ENCODE results near the gene ALPK1.

Gene ALPK1

GRCh38 chr4:112370466-112370865, 73.3 kb downstream of the ALPK1 start:
- TF ChIP-seq TEAD4 (IDR thresholded peaks at IDR 0.05) (no peak), CREB1 (IDR thresholded peaks at IDR 0.05; ENCODE audit: low read depth) (no peak), TAF1 (IDR thresholded peaks at IDR 0.05; ENCODE audit: low read depth) (no peak), RAD21 (IDR thresholded peaks at IDR 0.05; ENCODE audit: low read depth) (no peak), EGR1 (IDR thresholded peaks at IDR 0.05) (no peak), MAX (IDR thresholded peaks at IDR 0.05) (no peak), EP300 (IDR thresholded peaks at IDR 0.05; ENCODE audit: borderline replicate concordance) (no peak), ZBTB7A (IDR thresholded peaks at IDR 0.05; ENCODE audit: low read depth) (no peak), FOXM1 (IDR thresholded peaks at IDR 0.05; ENCODE audit: borderline replicate concordance, low read depth) (no peak), YY1 (IDR thresholded peaks at IDR 0.05; ENCODE audit: low read depth) (no peak), USF1 (IDR thresholded peaks at IDR 0.05) (no peak)

- TF ChIP-seq CEBPB (IDR thresholded peaks at IDR 0.05), result no peak
These were observed 74.2 kb downstream of the ALPK1 start for GRCh38 chr4:112371361-112371760.

- TF ChIP-seq FOXM1 (IDR thresholded peaks at IDR 0.05; ENCODE audit: borderline replicate concordance, low read depth) (no peak), EGR1 (IDR thresholded peaks at IDR 0.05) (no peak), NFIC (IDR thresholded peaks at IDR 0.05) (no peak), CREB1 (IDR thresholded peaks at IDR 0.05; ENCODE audit: low read depth) (no peak), RAD21 (IDR thresholded peaks at IDR 0.05; ENCODE audit: low read depth) (no peak), EP300 (IDR thresholded peaks at IDR 0.05; ENCODE audit: borderline replicate concordance) (no peak), CEBPB (IDR thresholded peaks at IDR 0.05) (no peak), TCF12 (IDR thresholded peaks at IDR 0.05; ENCODE audit: low read depth) (no peak), YY1 (IDR thresholded peaks at IDR 0.05; ENCODE audit: low read depth) (no peak), TEAD4 (IDR thresholded peaks at IDR 0.05) (no peak), TAF1 (IDR thresholded peaks at IDR 0.05; ENCODE audit: low read depth) (no peak), ZBTB7A (IDR thresholded peaks at IDR 0.05; ENCODE audit: low read depth) (no peak), REST (IDR thresholded peaks at IDR 0.05; ENCODE audit: low read depth) (no peak), MAX (IDR thresholded peaks at IDR 0.05) (no peak), USF1 (IDR thresholded peaks at IDR 0.05) (no peak)
These were observed 77.7 kb downstream of the ALPK1 start for GRCh38 chr4:112374850-112375249.

GRCh38 chr4:112377171-112377570, 80.0 kb downstream of the ALPK1 start:
- TF ChIP-seq CEBPB (IDR thresholded peaks at IDR 0.05), result no peak
- TF ChIP-seq EGR1 (IDR thresholded peaks at IDR 0.05), result no peak
- TF ChIP-seq RAD21 (IDR thresholded peaks at IDR 0.05; ENCODE audit: low read depth), result no peak
- no peak for TF ChIP-seq REST (IDR thresholded peaks at IDR 0.05; ENCODE audit: low read depth)
- TF ChIP-seq NFIC (IDR thresholded peaks at IDR 0.05), result no peak
- TF ChIP-seq USF1 (IDR thresholded peaks at IDR 0.05), result no peak

- TF ChIP-seq TCF12 (IDR thresholded peaks at IDR 0.05; ENCODE audit: low read depth), result no peak
- TF ChIP-seq RAD21 (IDR thresholded peaks at IDR 0.05; ENCODE audit: low read depth), result no peak
- TF ChIP-seq TEAD4 (IDR thresholded peaks at IDR 0.05), result no peak
- TF ChIP-seq NFIC (IDR thresholded peaks at IDR 0.05), result no peak
- no peak for TF ChIP-seq FOXM1 (IDR thresholded peaks at IDR 0.05; ENCODE audit: borderline replicate concordance, low read depth)
- no peak for TF ChIP-seq USF1 (IDR thresholded peaks at IDR 0.05)
- TF ChIP-seq ZBTB7A (IDR thresholded peaks at IDR 0.05; ENCODE audit: low read depth), result no peak
- no peak for TF ChIP-seq YY1 (IDR thresholded peaks at IDR 0.05; ENCODE audit: low read depth)
- TF ChIP-seq CREB1 (IDR thresholded peaks at IDR 0.05; ENCODE audit: low read depth), result no peak
- no peak for TF ChIP-seq MAX (IDR thresholded peaks at IDR 0.05)
- TF ChIP-seq REST (IDR thresholded peaks at IDR 0.05; ENCODE audit: low read depth), result no peak
- TF ChIP-seq EP300 (IDR thresholded peaks at IDR 0.05; ENCODE audit: borderline replicate concordance), result no peak
These were observed 80.5 kb downstream of the ALPK1 start for GRCh38 chr4:112377594-112378242.

Data from Ishikawa (cell line).